Mucosa of descending colon (tissue), 3 donors: Measurements from ENCODE around the gene ZSWIM5. TPM values are rescaled to one million over a fixed set of nuclear protein-coding genes. Genes with fewer than 3 reads are reported as not detected.
"Not testable (repeated sequence)": the region's sequence is repeated elsewhere in the genome, so short reads cannot be mapped to it uniquely, and the experiment has no call there.

Experiments
- ATAC-seq: fragments of 200-7000 bp; cut with Tn5 transposase; one replicate; pipeline ENCODE4 v1.9.1; 2020; ENCODE audit warnings: mild to moderate bottlenecking, moderate library complexity
- DNase-seq, 3 donors: peaks; one replicate each; pipeline ENCODE4 v3.0.0-alpha.2; 2020
- H3K36me3 ChIP-seq: fragments of 200-600 bp; one replicate; pipeline ENCODE4 v1.8.0; 2021; ENCODE audit warnings: low read depth, mild to moderate bottlenecking
- H3K4me1 ChIP-seq: fragments of 200-600 bp; one replicate; pipeline ENCODE4 v1.8.0; 2021; ENCODE audit warnings: low read depth, mild to moderate bottlenecking
- H3K4me3 ChIP-seq: fragments of 200-600 bp; one replicate; pipeline ENCODE4 v1.8.0; 2021; ENCODE audit warnings: mild to moderate bottlenecking
- H3K9me3 ChIP-seq: fragments of 200-600 bp; one replicate; pipeline ENCODE4 v1.8.0; 2021; ENCODE audit warnings: mild to moderate bottlenecking
- intact Hi-C, 2 donors: fragments of 100-400 bp; cut with DNase I in 1 of 2; cut with micrococcal nuclease in 1 of 2; formaldehyde crosslinking; loops; one replicate each; pipeline versions ENCODE4 v1.11.0 to v1.11.1; 2022; cut with DNase I, micrococcal nuclease
- total RNA-seq, 3 donors: library from RNA; stranded (reverse); fragmentation: NEBNext Ultra II Directional in 2 of 3; extraction: Animal tissue kit (Norgen Biotek cat#: 25700) in 2 of 3; gene quantifications; one replicate each; pipeline versions ENCODE4 v1.2.1 to v1.2.4, GENCODE V29; 2021 to 2023
- TF ChIP-seq, protein P1 (sequence below): fragments of 200-600 bp; IDR thresholded peaks from one replicate; pipeline ENCODE4 v1.8.0; 2022; ENCODE audit warnings: antibody characterized with exemption, mild to moderate bottlenecking
- donor health status: DM: no; HTN: no; CAD: no; lungs with moderate emphysema.
- donor health status: DM: no; HTN: no; CAD: no.
- donor health status: DM: no; HTN: yes; CAD: no.

The ZSWIM5 gene
- total RNA-seq, 3 donors from 2014 or later = 6.9 to 16.5 (median 10.1) TPM

GRCh38 chr1:45084562-45084961 lies 121.8 kb downstream of the ZSWIM5 start:
- Histone ChIP-seq H3K4me3 (no peak overlapping the region), H3K9me3 (no peaks in the 10 kb centered on the region), H3K36me3 (no peaks in the 10 kb centered on the region), H3K4me1 (no peaks in the 10 kb centered on the region)
- TF ChIP-seq, protein P1, sequence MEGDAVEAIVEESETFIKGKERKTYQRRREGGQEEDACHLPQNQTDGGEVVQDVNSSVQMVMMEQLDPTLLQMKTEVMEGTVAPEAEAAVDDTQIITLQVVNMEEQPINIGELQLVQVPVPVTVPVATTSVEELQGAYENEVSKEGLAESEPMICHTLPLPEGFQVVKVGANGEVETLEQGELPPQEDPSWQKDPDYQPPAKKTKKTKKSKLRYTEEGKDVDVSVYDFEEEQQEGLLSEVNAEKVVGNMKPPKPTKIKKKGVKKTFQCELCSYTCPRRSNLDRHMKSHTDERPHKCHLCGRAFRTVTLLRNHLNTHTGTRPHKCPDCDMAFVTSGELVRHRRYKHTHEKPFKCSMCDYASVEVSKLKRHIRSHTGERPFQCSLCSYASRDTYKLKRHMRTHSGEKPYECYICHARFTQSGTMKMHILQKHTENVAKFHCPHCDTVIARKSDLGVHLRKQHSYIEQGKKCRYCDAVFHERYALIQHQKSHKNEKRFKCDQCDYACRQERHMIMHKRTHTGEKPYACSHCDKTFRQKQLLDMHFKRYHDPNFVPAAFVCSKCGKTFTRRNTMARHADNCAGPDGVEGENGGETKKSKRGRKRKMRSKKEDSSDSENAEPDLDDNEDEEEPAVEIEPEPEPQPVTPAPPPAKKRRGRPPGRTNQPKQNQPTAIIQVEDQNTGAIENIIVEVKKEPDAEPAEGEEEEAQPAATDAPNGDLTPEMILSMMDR = no peak
- ATAC-seq (no peak), DNase-seq (no peak)
- intact Hi-C loops = no loop called here

- Histone ChIP-seq H3K4me1 (no peaks in the 10 kb centered on the region), H3K36me3 (no peaks in the 10 kb centered on the region), H3K9me3 (no peaks in the 10 kb centered on the region), H3K4me3 (no peak overlapping the region)
- intact Hi-C loops = no loop called here
- TF ChIP-seq, protein P1 = no peak
- ATAC-seq (no peak), DNase-seq (no peak)
Observed at GRCh38 chr1:45079533-45079932, 126.9 kb downstream of the ZSWIM5 start.

- ATAC-seq, H3K4me3 ChIP-seq, H3K36me3 ChIP-seq, DNase-seq, H3K9me3 ChIP-seq, H3K4me1 ChIP-seq, intact Hi-C loops: not testable (repeated sequence)
Observed at GRCh38 chr1:45076959-45077358, 129.4 kb downstream of the ZSWIM5 start.

DNA sequence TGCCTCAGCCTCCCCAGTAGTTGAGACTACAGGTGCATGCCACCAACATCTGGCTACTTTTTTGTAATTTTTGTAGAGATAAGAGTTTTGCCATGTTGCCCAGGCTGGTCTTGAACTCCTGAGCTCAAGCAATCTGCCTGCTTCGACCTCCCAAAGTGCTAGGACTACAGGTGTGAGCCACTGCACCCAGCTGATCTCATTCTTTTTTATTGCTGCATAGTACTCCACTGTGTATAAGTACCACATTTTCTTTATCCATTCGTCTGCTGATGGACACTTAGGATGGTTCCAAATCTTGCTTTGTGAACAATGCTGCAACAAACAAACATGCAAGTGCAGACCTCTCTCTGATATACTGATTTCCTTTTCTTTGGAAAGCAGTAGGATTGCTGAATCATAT lies 134.8 kb downstream of the ZSWIM5 start:
- ATAC-seq (no peak), DNase-seq (no peak)
- no peaks in the 10 kb centered on the region for H3K36me3 ChIP-seq
- no peak overlapping the region for H3K4me3 ChIP-seq
- no peaks in the 10 kb centered on the region for H3K4me1 ChIP-seq
- H3K9me3 ChIP-seq = no peaks in the 10 kb centered on the region
- TF ChIP-seq, protein P1 = no peak
- intact Hi-C loops = no loop called here

DNA sequence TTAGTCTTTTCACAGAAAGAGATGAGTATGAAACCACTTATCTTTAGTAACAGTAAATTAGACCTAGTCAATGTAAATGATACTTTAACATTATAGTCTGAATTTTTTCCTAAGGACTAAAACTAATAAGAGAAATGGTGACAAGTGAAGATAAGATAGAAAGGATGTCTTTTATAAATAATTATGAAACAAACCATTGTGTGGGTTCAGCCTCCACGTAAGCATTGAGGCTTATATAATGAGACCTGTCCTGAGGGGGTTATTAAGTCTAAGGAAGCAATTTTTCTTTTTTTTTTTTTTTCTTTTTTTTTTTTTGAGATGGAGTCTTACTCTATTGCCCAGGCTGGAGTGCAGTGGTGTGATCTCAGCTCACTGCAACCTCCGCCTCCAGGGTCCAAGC lies 138.6 kb downstream of the ZSWIM5 start:
- TF ChIP-seq, protein P1 = no peak
- ATAC-seq = no peak
- H3K4me3 ChIP-seq = no peak overlapping the region

GRCh38 chr1:45065083-45065482 lies 141.3 kb downstream of the ZSWIM5 start:
- ATAC-seq = no peak
- TF ChIP-seq, protein P1 = no peak
- intact Hi-C loops = no loop called here

More for the DNA sequence above, 138.6 kb downstream of the ZSWIM5 start:
- no peaks in the 10 kb centered on the region for H3K4me1 ChIP-seq
- H3K9me3 ChIP-seq = no peaks in the 10 kb centered on the region
- no peak for DNase-seq
- H3K36me3 ChIP-seq = no peaks in the 10 kb centered on the region
- intact Hi-C loops = no loop called here

GRCh38 chr1:45062463-45062862 lies 143.9 kb downstream of the ZSWIM5 start:
- ATAC-seq, DNase-seq, H3K9me3 ChIP-seq, H3K36me3 ChIP-seq, H3K4me3 ChIP-seq, intact Hi-C loops, H3K4me1 ChIP-seq: not testable (repeated sequence)

More at GRCh38 chr1:45065083-45065482, 141.3 kb downstream of the ZSWIM5 start:
- no peak overlapping the region for H3K4me3 ChIP-seq
- no peak for DNase-seq
- H3K36me3 ChIP-seq = no peaks in the 10 kb centered on the region
- no peaks in the 10 kb centered on the region for H3K9me3 ChIP-seq
- no peaks in the 10 kb centered on the region for H3K4me1 ChIP-seq
